Stimulated activated memory B cell treated with anti-CD40 and anti-IgM and Interleukin-4, amounts not matched to agents 10 μg/mL and 1 μg/mL and 100 μg/mL, for 72 hours (primary cell): ENCODE measurements around the gene FAM53B.

ENCODE experiments used
- ATAC-seq: fragments of 150-1000 bp; cut with Tn5 transposase; 2 replicates; pipeline ENCODE4 v1.10.0; 2021
- H3K27ac Mint-ChIP-seq: one replicate; pipeline ENCODE4 v1.8.0; 2022; ENCODE audit warnings: mild to moderate bottlenecking, mixed read lengths
- H3K27me3 Mint-ChIP-seq: one replicate; pipeline ENCODE4 v1.8.0; 2022; ENCODE audit warnings: mixed read lengths
- H3K36me3 Mint-ChIP-seq: one replicate; pipeline ENCODE4 v1.8.0; 2022; ENCODE audit warnings: mixed read lengths
- H3K4me1 Mint-ChIP-seq: one replicate; pipeline ENCODE4 v1.8.0; 2022; ENCODE audit warnings: mixed read lengths
- H3K4me3 Mint-ChIP-seq: one replicate; pipeline ENCODE4 v1.8.0; 2022; ENCODE audit warnings: mild to moderate bottlenecking, moderate library complexity, mixed read lengths
- H3K9me3 Mint-ChIP-seq: one replicate; pipeline ENCODE4 v1.8.0; 2022; ENCODE audit warnings: mixed read lengths

Gene FAM53B

GRCh38 chr10:124605001-124605370 is 139.2 kb downstream of the FAM53B start:
- Mint-ChIP-seq H3K36me3 (no peaks in the 10 kb centered on the region), H3K27ac (peak overlapping the region; percentile 88), H3K9me3 (no peaks in the 10 kb centered on the region), H3K27me3 (no peaks in the 10 kb centered on the region), H3K4me3 (peak overlapping the region; percentile 10), H3K4me1 (peaks cover 67% of the 10 kb centered on the region)
- no peak for ATAC-seq

GRCh38 chr10:124604214-124605000 is 139.8 kb downstream of the FAM53B start:
- no peaks in the 10 kb centered on the region for H3K36me3 Mint-ChIP-seq
- H3K27me3 Mint-ChIP-seq, result no peaks in the 10 kb centered on the region
- no peak for ATAC-seq
- H3K9me3 Mint-ChIP-seq, result no peaks in the 10 kb centered on the region
- H3K27ac Mint-ChIP-seq, result peak overlapping the region; percentile 97
- peaks cover 73% of the 10 kb centered on the region for H3K4me1 Mint-ChIP-seq
- no peak overlapping the region for H3K4me3 Mint-ChIP-seq

GRCh38 chr10:124603376-124604213 is 140.6 kb downstream of the FAM53B start:
- Mint-ChIP-seq H3K36me3 (peaks cover 8% of the 10 kb centered on the region), H3K4me1 (peaks cover 81% of the 10 kb centered on the region), H3K27me3 (no peaks in the 10 kb centered on the region), H3K9me3 (peaks cover 6% of the 10 kb centered on the region), H3K4me3 (no peak overlapping the region), H3K27ac (peak overlapping the region; percentile 97)
- no peak for ATAC-seq

GRCh38 chr10:124602646-124603365 is 141.4 kb downstream of the FAM53B start:
- Mint-ChIP-seq H3K27ac (peak overlapping the region; percentile 97), H3K9me3 (peaks cover 6% of the 10 kb centered on the region), H3K27me3 (no peaks in the 10 kb centered on the region), H3K4me3 (no peak overlapping the region), H3K4me1 (peaks cover 89% of the 10 kb centered on the region), H3K36me3 (peaks cover 10% of the 10 kb centered on the region)
- no peak for ATAC-seq

GRCh38 chr10:124602121-124602561 is 142.0 kb downstream of the FAM53B start:
- no peak for ATAC-seq
- Mint-ChIP-seq H3K4me3 (peak overlapping the region; percentile 67), H3K9me3 (peaks cover 6% of the 10 kb centered on the region), H3K4me1 (peaks cover 88% of the 10 kb centered on the region), H3K27ac (peak overlapping the region; percentile 97), H3K27me3 (no peaks in the 10 kb centered on the region), H3K36me3 (peaks cover 10% of the 10 kb centered on the region)

GRCh38 chr10:124601431-124602120 is 142.6 kb downstream of the FAM53B start:
- Mint-ChIP-seq H3K4me1 (peaks cover 82% of the 10 kb centered on the region), H3K27ac (peak overlapping the region; percentile 97), H3K36me3 (peaks cover 10% of the 10 kb centered on the region), H3K4me3 (peak overlapping the region; percentile 67), H3K27me3 (no peaks in the 10 kb centered on the region), H3K9me3 (peaks cover 6% of the 10 kb centered on the region)
- peak; percentile 93 for ATAC-seq

GRCh38 chr10:124601016-124601415 is 143.2 kb downstream of the FAM53B start:
- ATAC-seq, result peak; percentile 34
- Mint-ChIP-seq H3K4me3 (peak overlapping the region; percentile 67), H3K27ac (peak overlapping the region; percentile 97), H3K4me1 (peaks cover 86% of the 10 kb centered on the region), H3K9me3 (peaks cover 6% of the 10 kb centered on the region), H3K36me3 (peaks cover 10% of the 10 kb centered on the region), H3K27me3 (no peaks in the 10 kb centered on the region)

GRCh38 chr10:124600051-124600880 is 143.9 kb downstream of the FAM53B start:
- Mint-ChIP-seq H3K27me3 (no peaks in the 10 kb centered on the region), H3K4me3 (no peak overlapping the region), H3K27ac (peak overlapping the region; percentile 97), H3K36me3 (peaks cover 10% of the 10 kb centered on the region), H3K4me1 (peaks cover 87% of the 10 kb centered on the region), H3K9me3 (peaks cover 6% of the 10 kb centered on the region)
- ATAC-seq, result no peak

- H3K4me3 Mint-ChIP-seq, result no peak overlapping the region
- H3K4me1 Mint-ChIP-seq, result peaks cover 81% of the 10 kb centered on the region
- H3K36me3 Mint-ChIP-seq, result peaks cover 10% of the 10 kb centered on the region
- peaks cover 6% of the 10 kb centered on the region for H3K9me3 Mint-ChIP-seq
- H3K27ac Mint-ChIP-seq, result peak overlapping the region; percentile 97
- ATAC-seq, result no peak
- H3K27me3 Mint-ChIP-seq, result no peaks in the 10 kb centered on the region
Measured at GRCh38 chr10:124599588-124600050, 144.6 kb downstream of the FAM53B start.

- Mint-ChIP-seq H3K27ac (peak overlapping the region; percentile 97), H3K4me1 (peaks cover 75% of the 10 kb centered on the region), H3K9me3 (peaks cover 6% of the 10 kb centered on the region)
Measured at GRCh38 chr10:124598773-124599587, 145.2 kb downstream of the FAM53B start.

GRCh38 chr10:124598196-124598595 is 146.0 kb downstream of the FAM53B start:
- peak overlapping the region; percentile 97 for H3K27ac Mint-ChIP-seq
- H3K27me3 Mint-ChIP-seq, result no peaks in the 10 kb centered on the region
- ATAC-seq, result no peak
- H3K4me1 Mint-ChIP-seq, result peaks cover 71% of the 10 kb centered on the region
- H3K9me3 Mint-ChIP-seq, result peaks cover 6% of the 10 kb centered on the region
- H3K36me3 Mint-ChIP-seq, result peaks cover 10% of the 10 kb centered on the region
- no peak overlapping the region for H3K4me3 Mint-ChIP-seq

More at GRCh38 chr10:124598773-124599587, 145.2 kb downstream of the FAM53B start:
- H3K36me3 Mint-ChIP-seq, result peaks cover 10% of the 10 kb centered on the region
- no peaks in the 10 kb centered on the region for H3K27me3 Mint-ChIP-seq
- H3K4me3 Mint-ChIP-seq, result no peak overlapping the region
- no peak for ATAC-seq

- Mint-ChIP-seq H3K27ac (peak overlapping the region; percentile 97), H3K4me3 (no peak overlapping the region), H3K27me3 (no peaks in the 10 kb centered on the region), H3K36me3 (peaks cover 10% of the 10 kb centered on the region), H3K4me1 (peaks cover 70% of the 10 kb centered on the region), H3K9me3 (peaks cover 6% of the 10 kb centered on the region)
- ATAC-seq, result no peak
Measured at GRCh38 chr10:124597846-124598165, 146.4 kb downstream of the FAM53B start.
